ENCODE data around the gene ARRDC1.

GRCh38 chr9:137660144-137660543, 54.7 kb downstream of the ARRDC1 start:
- TF ChIP-seq CTCF (IDR thresholded peaks at IDR 0.05) (no peak), GATA2 (CRISPR knock-in tag; IDR thresholded peaks at IDR 0.05) (no peak), RAD21 (IDR thresholded peaks at IDR 0.05; ENCODE audit: low read length) (no peak), YY1 (IDR thresholded peaks at IDR 0.05; ENCODE audit: low read depth) (no peak), MAX (IDR thresholded peaks at IDR 0.05; ENCODE audit: low read depth) (no peak), USF1 (IDR thresholded peaks at IDR 0.05; ENCODE audit: borderline replicate concordance, low read depth) (no peak), POLR2AphosphoS5 (IDR thresholded peaks at IDR 0.05; ENCODE audit: low read depth, low read length) (no peak), FOXM1 (IDR thresholded peaks at IDR 0.05; ENCODE audit: low read depth) (no peak), SMC3 (IDR thresholded peaks at IDR 0.05; ENCODE audit: low read depth, low read length) (no peak), TCF12 (IDR thresholded peaks at IDR 0.05) (no peak), MEF2A (IDR thresholded peaks at IDR 0.05; ENCODE audit: borderline replicate concordance, low read depth) (no peak)
